Gastroesophageal sphincter (tissue), 4 donors: ENCODE data around the gene TPP1. TPM values are rescaled to one million over a fixed set of nuclear protein-coding genes. Genes with fewer than 3 reads are reported as not detected.

Source experiments
- ATAC-seq: fragments of 150-250 bp; one replicate; pipeline ENCODE4 v1.9.1; 2016; ENCODE audit warnings: mild to moderate bottlenecking, moderate library complexity
- H3K27ac ChIP-seq, 4 donors: fragments of 200-600 bp; sonication (generic) in 3 of 4; 1 replicate in 3 of 4; 2 replicates in 1 of 4; pipeline ENCODE4 v1.5.1; 2016 to 2019
- H3K27me3 ChIP-seq: fragments of 200-600 bp; sonication (generic); one replicate; pipeline ENCODE4 v1.5.1; 2019
- H3K36me3 ChIP-seq, 2 donors: fragments of 200-600 bp; sonication (generic); one replicate each; pipeline ENCODE4 v1.5.1; 2019; ENCODE audit warnings: control low read depth in 1 of 2
- H3K4me1 ChIP-seq, 3 donors: fragments of 200-600 bp; sonication (generic); 1 replicate in 2 of 3; 2 replicates in 1 of 3; pipeline ENCODE4 v1.5.1; 2016 to 2019; ENCODE audit warnings: control low read depth in 2 of 3
- H3K4me3 ChIP-seq, 2 donors: fragments of 200-600 bp; sonication (generic); one replicate each; pipeline ENCODE4 v1.5.1; 2019; ENCODE audit warnings: mild to moderate bottlenecking in 1 of 2, moderate library complexity in 1 of 2
- H3K9me3 ChIP-seq, 3 donors: fragments of 200-600 bp; sonication (generic); one replicate each; pipeline ENCODE4 v1.5.1; 2017 to 2019; ENCODE audit warnings: control low read depth in 2 of 3
- EP300 ChIP-seq: sonication (generic); formaldehyde crosslinking; IDR thresholded peaks from one replicate; pipeline ENCODE4 v1.6.1; 2017; ENCODE audit warnings: antibody characterized with exemption, mild to moderate bottlenecking
- POLR2A ChIP-seq, 2 donors: fragments of 450-650 bp; IDR thresholded peaks; one replicate each; pipeline ENCODE4 v1.6.1; 2017; ENCODE audit warnings: antibody characterized with exemption in 2 of 2, mild to moderate bottlenecking in 2 of 2, moderate library complexity in 1 of 2
- POLR2AphosphoS5 ChIP-seq: sonication (generic); formaldehyde crosslinking; IDR thresholded peaks from one replicate; pipeline ENCODE4 v1.6.1; 2017; ENCODE audit warnings: antibody characterized with exemption
- WGBS, 2 donors: methylation state at CpG; one replicate each; pipeline ENCODE4 v1.1.5; 2018; ENCODE audit warnings: low coverage in 1 of 2; 5-methylcytosine and 5-hydroxymethylcytosine counted together
- total RNA-seq, 4 donors: library from RNA; depleted of rRNA; stranded (reverse); fragments of >200 nt; gene quantifications; one replicate each; pipeline ENCODE4 v1.1.0, GENCODE V29; 2016
- TF ChIP-seq, protein P1 (sequence below), 4 experiments: fragments of 200-600 bp in 2 of 4; fragments of 450-650 bp in 2 of 4; sonication (generic) in 1 of 4; IDR thresholded peaks; one replicate each; pipeline ENCODE4 v1.5.1; 2017 to 2019; ENCODE audit warnings: antibody characterized with exemption in 4 of 4, mild to moderate bottlenecking in 2 of 4, moderate library complexity in 2 of 4

Gene TPP1
- total RNA-seq, 4 donors from 2014 or later, result 67.6 to 84.4 (median 76.9) TPM

DNA sequence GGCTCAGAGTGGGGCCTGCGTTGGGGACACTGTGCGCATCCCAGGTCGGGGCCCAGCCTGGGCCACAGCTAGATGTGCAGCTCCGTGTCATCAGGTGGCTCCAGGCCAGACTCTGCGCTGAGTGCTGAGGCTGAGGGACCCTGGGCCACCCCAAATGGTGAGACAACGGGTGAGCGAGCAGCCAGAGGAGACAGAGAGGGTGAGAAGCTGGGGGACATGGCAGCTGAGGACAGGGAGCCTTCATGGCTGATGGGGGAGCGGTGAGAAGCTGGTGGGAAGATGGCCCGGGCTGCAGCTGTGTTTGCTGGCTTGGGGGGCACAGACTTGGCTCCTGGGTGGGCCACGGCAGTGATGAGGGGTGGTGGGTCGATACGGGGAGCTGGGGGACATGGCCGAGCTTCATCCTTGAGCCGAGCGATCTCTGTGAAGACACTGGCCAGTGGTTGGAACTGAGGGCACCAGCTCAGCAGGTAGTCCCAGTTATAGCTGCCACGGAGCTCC lies 2.5 kb upstream of the TPP1 start:
- Histone ChIP-seq H3K36me3 (peaks cover 0 to 50% of the 10 kb centered on the region in 2 donors), H3K4me1 (peaks cover 0 to 31% (median 15%) of the 10 kb centered on the region in 3 donors), H3K27me3 (no peaks in the 10 kb centered on the region), H3K9me3 (no peaks in the 10 kb centered on the region), H3K27ac (no peak overlapping the region), H3K4me3 (no peak overlapping the region)
- WGBS, 2 donors, result 79% methylated on average over 6 of the region's 16 CpGs; no CpG with 5 or more reads in 1 of the 2 donors
- ATAC-seq, result no peak
- TF ChIP-seq POLR2A (IDR thresholded peaks at IDR 0.05) (no peak), POLR2AphosphoS5 (no peak), EP300 (no peak)
- TF ChIP-seq, protein P1, sequence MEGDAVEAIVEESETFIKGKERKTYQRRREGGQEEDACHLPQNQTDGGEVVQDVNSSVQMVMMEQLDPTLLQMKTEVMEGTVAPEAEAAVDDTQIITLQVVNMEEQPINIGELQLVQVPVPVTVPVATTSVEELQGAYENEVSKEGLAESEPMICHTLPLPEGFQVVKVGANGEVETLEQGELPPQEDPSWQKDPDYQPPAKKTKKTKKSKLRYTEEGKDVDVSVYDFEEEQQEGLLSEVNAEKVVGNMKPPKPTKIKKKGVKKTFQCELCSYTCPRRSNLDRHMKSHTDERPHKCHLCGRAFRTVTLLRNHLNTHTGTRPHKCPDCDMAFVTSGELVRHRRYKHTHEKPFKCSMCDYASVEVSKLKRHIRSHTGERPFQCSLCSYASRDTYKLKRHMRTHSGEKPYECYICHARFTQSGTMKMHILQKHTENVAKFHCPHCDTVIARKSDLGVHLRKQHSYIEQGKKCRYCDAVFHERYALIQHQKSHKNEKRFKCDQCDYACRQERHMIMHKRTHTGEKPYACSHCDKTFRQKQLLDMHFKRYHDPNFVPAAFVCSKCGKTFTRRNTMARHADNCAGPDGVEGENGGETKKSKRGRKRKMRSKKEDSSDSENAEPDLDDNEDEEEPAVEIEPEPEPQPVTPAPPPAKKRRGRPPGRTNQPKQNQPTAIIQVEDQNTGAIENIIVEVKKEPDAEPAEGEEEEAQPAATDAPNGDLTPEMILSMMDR (IDR thresholded peaks at IDR 0.05), result no peak

DNA sequence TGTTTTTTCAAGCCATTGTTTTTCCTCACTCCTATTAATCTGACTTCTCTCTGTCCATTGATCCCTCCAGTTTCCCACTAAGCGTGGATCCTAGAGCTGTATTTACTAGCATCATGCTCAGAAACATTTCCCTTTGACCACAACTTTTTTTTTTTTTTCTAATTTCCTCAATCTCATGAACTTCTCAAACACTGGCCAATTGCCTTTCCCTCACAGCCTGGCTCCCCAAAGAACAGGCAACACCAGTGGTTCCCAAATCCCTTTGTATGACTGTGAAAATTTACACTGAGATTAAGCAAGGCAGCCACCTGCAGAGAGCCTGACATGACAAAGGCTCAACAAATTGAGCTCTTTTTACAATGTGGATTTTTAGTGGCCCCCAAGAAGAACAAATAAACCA lies 1.4 kb upstream of the TPP1 start:
- Histone ChIP-seq H3K27ac (no peak overlapping the region), H3K4me3 (no peak overlapping the region), H3K4me1 (peaks cover 0 to 32% (median 15%) of the 10 kb centered on the region in 3 donors), H3K9me3 (no peaks in the 10 kb centered on the region), H3K36me3 (peaks cover 0 to 50% of the 10 kb centered on the region in 2 donors), H3K27me3 (no peaks in the 10 kb centered on the region)
- ATAC-seq, result no peak
- 80 to 85% methylated on average over 1 of the region's 1 CpG for WGBS, 2 donors
- no peak for TF ChIP-seq EP300
- TF ChIP-seq, protein P1 (IDR thresholded peaks at IDR 0.05), result no peak
- no peak for TF ChIP-seq POLR2AphosphoS5
- TF ChIP-seq POLR2A (IDR thresholded peaks at IDR 0.05), result no peak

DNA sequence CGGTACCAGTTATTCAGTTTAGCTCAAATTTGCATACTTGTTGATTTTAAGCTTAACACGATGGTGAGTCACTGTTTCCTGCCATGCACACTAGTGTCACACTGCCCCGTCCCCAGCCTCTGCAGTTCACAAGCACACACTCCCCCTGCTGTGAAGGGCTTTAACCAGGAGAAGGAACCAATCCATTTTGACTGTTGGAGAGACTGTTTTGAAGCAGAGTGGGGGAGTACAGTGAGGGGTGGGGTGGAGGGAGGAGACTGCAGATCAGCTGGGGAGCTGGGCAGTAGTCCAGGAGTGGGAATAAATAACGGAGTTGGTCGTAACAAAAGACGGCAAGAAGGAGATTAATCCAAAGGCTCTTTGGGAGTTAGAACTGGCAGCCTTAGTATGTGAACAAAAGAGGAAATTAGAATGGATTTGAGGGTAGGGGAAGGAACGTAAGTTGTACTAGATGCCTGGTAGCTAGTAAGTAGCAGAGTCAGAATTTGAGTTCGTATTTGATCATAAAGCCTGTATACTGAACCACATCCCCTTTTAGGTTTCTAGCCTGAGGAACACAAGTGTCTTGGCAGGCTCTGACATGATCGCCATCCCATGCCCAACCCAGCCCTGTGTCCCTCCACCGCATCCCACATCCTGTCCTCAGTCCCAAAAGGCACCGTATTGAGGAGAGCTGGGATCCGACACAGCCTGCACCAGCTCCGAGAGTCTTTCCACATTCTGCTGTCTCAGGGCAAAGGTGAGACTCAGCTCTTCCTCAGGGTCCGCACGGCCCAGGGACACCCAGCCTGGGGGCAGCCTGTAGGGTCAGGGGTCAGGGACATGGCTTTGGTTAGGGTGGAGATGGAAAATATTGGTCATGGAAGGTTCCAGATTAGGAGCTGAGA lies 862 bp downstream of the TPP1 start:
- 6 to 10% methylated on average over 8 to 9 of the region's 15 CpGs for WGBS, 2 donors
- Histone ChIP-seq H3K27ac (peak overlapping the region; percentile 75 to 94 (median 92)), H3K4me1 (peaks cover 0 to 36% (median 15%) of the 10 kb centered on the region in 3 donors), H3K4me3 (peak overlapping the region; percentile 70 to 77), H3K27me3 (no peaks in the 10 kb centered on the region), H3K36me3 (peaks cover 0 to 41% of the 10 kb centered on the region in 2 donors), H3K9me3 (no peaks in the 10 kb centered on the region)
- ATAC-seq, result peak; percentile 5
- TF ChIP-seq POLR2AphosphoS5 (peak; percentile 82), EP300 (no peak), POLR2A (IDR thresholded peaks at IDR 0.05) (peak in 1 of 2 donors; percentile 19)
- TF ChIP-seq, protein P1 (IDR thresholded peaks at IDR 0.05), result peak in 2 of 4 experiments; percentile 10 to 20

DNA sequence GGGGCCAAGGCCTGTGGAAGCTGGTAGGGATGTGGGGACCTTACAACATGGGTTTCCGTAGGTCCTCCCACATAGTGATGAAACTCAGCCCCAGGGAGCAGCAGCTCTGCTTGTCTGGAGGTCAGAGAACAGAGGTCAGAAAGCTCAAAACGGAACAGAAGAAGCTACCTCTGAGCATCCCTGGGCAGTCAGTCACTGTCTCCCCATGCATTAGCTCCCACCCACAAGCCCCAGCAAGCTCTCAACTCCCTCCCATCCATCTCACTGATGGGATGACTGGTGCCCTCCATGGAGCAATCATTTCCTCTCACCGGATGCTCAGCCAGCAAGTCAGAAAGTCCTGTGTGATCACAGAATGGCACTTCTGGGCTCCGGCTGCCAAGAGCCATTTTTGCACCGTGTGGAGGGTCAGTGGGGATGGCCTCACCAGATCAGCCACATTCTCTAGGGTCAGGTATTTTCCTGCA lies 1.9 kb downstream of the TPP1 start:
- WGBS, 2 donors, result 72 to 90% methylated on average over 2 to 3 of the region's 5 CpGs
- peaks cover 0 to 31% of the 10 kb centered on the region in 2 donors for H3K36me3 ChIP-seq
- H3K4me3 ChIP-seq, result peak overlapping the region in 1 of 2 donors; percentile 77
- no peak for ATAC-seq
- peaks cover 0 to 46% (median 15%) of the 10 kb centered on the region in 3 donors for H3K4me1 ChIP-seq
- H3K9me3 ChIP-seq, result no peaks in the 10 kb centered on the region
- TF ChIP-seq POLR2AphosphoS5, result no peak
- TF ChIP-seq, protein P1 (IDR thresholded peaks at IDR 0.05), result no peak
- no peak for TF ChIP-seq POLR2A (IDR thresholded peaks at IDR 0.05)
- TF ChIP-seq EP300, result no peak
- no peaks in the 10 kb centered on the region for H3K27me3 ChIP-seq
- H3K27ac ChIP-seq, result peak overlapping the region in 2 of 4 donors; percentile 91 to 94
